Tibial artery (tissue), 4 donors: ENCODE data around the gene TTC7B.

ENCODE experiments used
- DNase-seq, 2 donors: peaks; one replicate each; pipeline ENCODE4 v3.0.0-alpha.2; 2019
- H3K27ac ChIP-seq, 2 donors: fragments of 200-600 bp; sonication (generic) in 1 of 2; 1 replicate in 1 of 2; 2 replicates in 1 of 2; pipeline ENCODE4 v1.5.1; 2018 to 2019; ENCODE audit warnings: mild to moderate bottlenecking in 1 of 2
- H3K27me3 ChIP-seq, 2 donors: fragments of 200-600 bp; sonication (generic) in 1 of 2; one replicate each; pipeline versions ENCODE4 v1.5.1 to v1.6.0; 2016 to 2019
- H3K36me3 ChIP-seq, 3 donors: fragments of 200-600 bp; sonication (generic) in 2 of 3; one replicate each; pipeline ENCODE4 v1.5.1; 2016 to 2019; ENCODE audit warnings: mild to moderate bottlenecking in 2 of 3
- H3K4me1 ChIP-seq, 4 donors: fragments of 200-600 bp; sonication (generic) in 2 of 4; 1 replicate in 3 of 4; 2 replicates in 1 of 4; pipeline ENCODE4 v1.5.1; 2016 to 2019
- H3K4me3 ChIP-seq, 2 donors: fragments of 200-600 bp; sonication (generic) in 1 of 2; 1 replicate in 1 of 2; 2 replicates in 1 of 2; pipeline ENCODE4 v1.5.1; 2018 to 2019; ENCODE audit warnings: mild to moderate bottlenecking in 2 of 2
- H3K9me3 ChIP-seq, 3 donors: fragments of 200-600 bp; sonication (generic) in 1 of 3; one replicate each; pipeline ENCODE4 v1.5.1; 2016 to 2019
- intact Hi-C: fragments of 100-400 bp; cut with DNase I; formaldehyde crosslinking; loops from one replicate; pipeline ENCODE4 v1.15.0; 2023; ENCODE audit warnings: low total_unique reads
- TF ChIP-seq, protein P1 (sequence below), 2 experiments: fragments of 200-600 bp in 1 of 2; fragments of 450-650 bp in 1 of 2; IDR thresholded peaks; one replicate each; pipeline ENCODE4 v1.5.1; 2017 to 2019; ENCODE audit warnings: antibody characterized with exemption in 2 of 2, mild to moderate bottlenecking in 1 of 2, moderate library complexity in 1 of 2

TTC7B gene

DNA sequence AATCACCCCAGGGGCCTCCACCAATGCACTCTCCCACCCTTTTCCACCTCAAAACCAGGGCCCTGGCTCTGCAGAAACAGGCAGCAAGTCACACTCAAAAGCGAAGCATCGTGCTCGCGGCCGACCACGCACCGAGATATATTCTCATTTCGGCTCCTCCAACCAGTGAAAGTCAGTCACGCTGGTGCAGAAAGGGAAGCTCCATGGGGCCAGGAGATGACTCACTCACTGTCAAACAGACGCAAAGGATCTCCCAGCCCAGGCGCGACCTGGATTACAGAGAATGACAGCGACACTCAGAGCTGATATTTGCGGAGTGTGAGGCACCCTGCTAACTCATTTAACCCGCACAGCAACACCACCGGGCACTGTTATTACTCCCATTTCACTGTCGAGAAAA is 245.8 kb downstream of the TTC7B start:
- H3K27ac ChIP-seq, result no peak overlapping the region
- intact Hi-C loops, result no loop called here
- no peak overlapping the region for H3K4me3 ChIP-seq
- H3K27me3 ChIP-seq, result no peaks in the 10 kb centered on the region
- no peaks in the 10 kb centered on the region for H3K9me3 ChIP-seq
- H3K4me1 ChIP-seq, result peaks cover 0 to 24% (median 16%) of the 10 kb centered on the region in 4 donors
- peaks cover 0 to 6% (median 0%) of the 10 kb centered on the region in 3 donors for H3K36me3 ChIP-seq
- DNase-seq, result no peak
- TF ChIP-seq, protein P1, sequence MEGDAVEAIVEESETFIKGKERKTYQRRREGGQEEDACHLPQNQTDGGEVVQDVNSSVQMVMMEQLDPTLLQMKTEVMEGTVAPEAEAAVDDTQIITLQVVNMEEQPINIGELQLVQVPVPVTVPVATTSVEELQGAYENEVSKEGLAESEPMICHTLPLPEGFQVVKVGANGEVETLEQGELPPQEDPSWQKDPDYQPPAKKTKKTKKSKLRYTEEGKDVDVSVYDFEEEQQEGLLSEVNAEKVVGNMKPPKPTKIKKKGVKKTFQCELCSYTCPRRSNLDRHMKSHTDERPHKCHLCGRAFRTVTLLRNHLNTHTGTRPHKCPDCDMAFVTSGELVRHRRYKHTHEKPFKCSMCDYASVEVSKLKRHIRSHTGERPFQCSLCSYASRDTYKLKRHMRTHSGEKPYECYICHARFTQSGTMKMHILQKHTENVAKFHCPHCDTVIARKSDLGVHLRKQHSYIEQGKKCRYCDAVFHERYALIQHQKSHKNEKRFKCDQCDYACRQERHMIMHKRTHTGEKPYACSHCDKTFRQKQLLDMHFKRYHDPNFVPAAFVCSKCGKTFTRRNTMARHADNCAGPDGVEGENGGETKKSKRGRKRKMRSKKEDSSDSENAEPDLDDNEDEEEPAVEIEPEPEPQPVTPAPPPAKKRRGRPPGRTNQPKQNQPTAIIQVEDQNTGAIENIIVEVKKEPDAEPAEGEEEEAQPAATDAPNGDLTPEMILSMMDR (IDR thresholded peaks at IDR 0.05), result no peak

DNA sequence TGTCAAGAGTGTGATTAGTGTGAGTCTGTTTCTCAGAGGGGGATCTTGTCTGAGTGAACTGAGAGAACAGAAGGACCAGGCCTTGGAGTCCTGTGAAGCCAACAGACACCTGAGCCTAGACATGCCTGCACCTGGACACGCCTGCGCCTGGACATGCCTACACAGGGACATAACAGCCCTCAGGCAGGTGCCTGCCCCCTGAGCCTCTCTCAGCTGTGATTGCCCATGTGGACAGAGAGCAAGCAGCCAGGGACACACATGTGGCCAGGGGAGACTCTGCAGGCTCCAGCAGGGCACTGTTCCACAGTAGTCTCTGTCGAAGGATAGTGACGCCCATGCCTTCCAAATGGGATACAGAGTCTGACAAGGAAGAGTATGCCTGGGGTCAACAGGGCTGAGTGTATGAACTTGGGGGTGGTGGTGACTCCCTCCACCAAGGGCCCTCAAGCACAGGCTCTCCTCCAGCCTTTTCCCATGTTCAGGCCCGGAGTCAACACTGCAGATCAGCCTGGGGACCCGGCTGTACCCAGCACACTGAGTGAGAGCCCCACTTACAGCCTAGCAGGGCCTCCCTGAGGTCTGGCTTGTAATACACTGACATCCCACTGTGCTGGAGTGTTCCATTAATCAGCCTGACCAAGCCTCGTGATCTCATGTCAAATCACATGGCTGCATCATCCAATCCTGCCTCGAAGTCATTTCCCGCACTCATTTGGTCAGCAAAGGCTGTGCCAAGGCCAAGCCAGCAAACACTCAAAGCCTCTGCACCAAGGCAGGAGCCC is 246.4 kb downstream of the TTC7B start:
- TF ChIP-seq, protein P1 (IDR thresholded peaks at IDR 0.05), result no peak
- peaks cover 0 to 24% (median 16%) of the 10 kb centered on the region in 4 donors for H3K4me1 ChIP-seq
- no peak overlapping the region for H3K4me3 ChIP-seq
- peaks cover 0 to 6% (median 0%) of the 10 kb centered on the region in 3 donors for H3K36me3 ChIP-seq
- no peak for DNase-seq
- H3K9me3 ChIP-seq, result no peaks in the 10 kb centered on the region
- H3K27ac ChIP-seq, result peak overlapping the region; percentile 55 to 66
- no peaks in the 10 kb centered on the region for H3K27me3 ChIP-seq
- intact Hi-C loops, result no loop called here

- TF ChIP-seq, protein P1 (IDR thresholded peaks at IDR 0.05), result no peak
- DNase-seq, result no peak
- no peaks in the 10 kb centered on the region for H3K9me3 ChIP-seq
- no peaks in the 10 kb centered on the region for H3K27me3 ChIP-seq
- H3K4me1 ChIP-seq, result peaks cover 0 to 24% (median 16%) of the 10 kb centered on the region in 4 donors
- no peak overlapping the region for H3K4me3 ChIP-seq
- intact Hi-C loops, result no loop called here
- H3K27ac ChIP-seq, result peak overlapping the region; percentile 55 to 66
- peaks cover 0 to 6% (median 0%) of the 10 kb centered on the region in 3 donors for H3K36me3 ChIP-seq
Observed at GRCh38 chr14:90569201-90569600, 247.0 kb downstream of the TTC7B start.

DNA sequence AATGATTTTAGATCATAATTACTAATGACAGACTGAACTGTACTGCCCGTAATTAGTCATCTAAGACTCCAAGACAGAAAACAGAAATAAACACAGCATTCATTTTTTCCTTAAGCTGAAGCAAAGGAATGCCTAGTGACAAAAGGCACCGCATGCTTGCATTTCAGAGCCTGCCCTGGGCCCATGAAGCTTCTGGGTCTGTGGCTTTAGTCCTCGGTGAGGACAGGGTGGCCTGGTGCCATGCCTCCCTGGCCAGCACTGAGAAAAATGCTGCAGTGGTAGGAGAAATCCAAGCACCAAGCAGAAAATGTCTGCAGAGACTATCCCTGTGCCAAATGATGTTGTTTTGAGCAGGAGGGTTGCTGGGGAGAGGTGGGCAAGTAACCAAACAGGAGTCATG is 247.8 kb downstream of the TTC7B start:
- Histone ChIP-seq H3K27me3 (no peaks in the 10 kb centered on the region), H3K4me3 (no peak overlapping the region), H3K36me3 (peaks cover 0 to 6% (median 0%) of the 10 kb centered on the region in 3 donors), H3K9me3 (no peaks in the 10 kb centered on the region), H3K27ac (peak overlapping the region; percentile 55 to 66), H3K4me1 (peaks cover 0 to 24% (median 16%) of the 10 kb centered on the region in 4 donors)
- intact Hi-C loops, result no loop called here
- no peak for DNase-seq
- TF ChIP-seq, protein P1 (IDR thresholded peaks at IDR 0.05), result no peak

- H3K27ac ChIP-seq, result peak overlapping the region; percentile 55 to 66
- no peak overlapping the region for H3K4me3 ChIP-seq
- intact Hi-C loops, result no loop called here
- TF ChIP-seq, protein P1 (IDR thresholded peaks at IDR 0.05), result no peak
- DNase-seq, result no peak
- H3K27me3 ChIP-seq, result no peaks in the 10 kb centered on the region
- H3K9me3 ChIP-seq, result no peaks in the 10 kb centered on the region
- H3K36me3 ChIP-seq, result peaks cover 0 to 6% (median 0%) of the 10 kb centered on the region in 3 donors
- H3K4me1 ChIP-seq, result peaks cover 0 to 24% (median 16%) of the 10 kb centered on the region in 4 donors
Observed at GRCh38 chr14:90567991-90568390, 248.2 kb downstream of the TTC7B start.
